IPS DF 6.9 (cell line): ENCODE measurements around the gene EFHC2.

Experiments used
- DNase-seq: peaks from one replicate; pipeline ENCODE4 v3.0.0-alpha.2; 2013; ENCODE audit warnings: low read depth, low spot score
- H3K27ac ChIP-seq: one replicate; pipeline ENCODE4 v1.5.1; 2013; ENCODE audit warnings: low read length, control low read depth
- H3K27me3 ChIP-seq: 2 replicates; pipeline ENCODE4 v1.6.1; 2013; ENCODE audit warnings: mild to moderate bottlenecking, low read length; ENCODE audit not compliant: control insufficient read depth, insufficient read depth
- H3K36me3 ChIP-seq: 2 replicates; pipeline ENCODE4 v1.6.1; 2013; ENCODE audit warnings: low read length; ENCODE audit not compliant: control insufficient read depth, insufficient read depth
- H3K4me1 ChIP-seq: 2 replicates; pipeline ENCODE4 v1.6.1; 2013; ENCODE audit warnings: low read length; ENCODE audit not compliant: control insufficient read depth, insufficient read depth
- H3K4me3 ChIP-seq: 2 replicates; pipeline ENCODE4 v1.5.1; 2013; ENCODE audit warnings: mild to moderate bottlenecking, low read length
- H3K9me3 ChIP-seq: 2 replicates; pipeline ENCODE4 v1.6.1; 2013; ENCODE audit warnings: low read length, inconsistent platforms; ENCODE audit not compliant: control insufficient read depth, insufficient read depth
- WGBS: extraction: QIAGEN DNeasy Blood & Tissue Kit; methylation state at CpG from one replicate; pipeline ENCODE4 v1.1.7; 2013; ENCODE audit warnings: mixed read lengths, missing lambda C conversion rate; ENCODE audit not compliant: insufficient read length, insufficient coverage; 5-methylcytosine and 5-hydroxymethylcytosine counted together

Gene EFHC2

GRCh38 chrX:44303119-44303518 is 40.4 kb downstream of the EFHC2 start:
- H3K36me3 ChIP-seq: no peaks in the 10 kb centered on the region
- H3K4me1 ChIP-seq: no peaks in the 10 kb centered on the region
- no peaks in the 10 kb centered on the region for H3K27me3 ChIP-seq
- no peak for DNase-seq
- H3K4me3 ChIP-seq: no peak overlapping the region
- no peaks in the 10 kb centered on the region for H3K9me3 ChIP-seq
- WGBS: no CpG with 5 or more reads among the region's 2 CpGs
- H3K27ac ChIP-seq: no peak overlapping the region

GRCh38 chrX:44299177-44299576 is 44.3 kb downstream of the EFHC2 start:
- Histone ChIP-seq H3K36me3 (no peaks in the 10 kb centered on the region), H3K9me3 (no peaks in the 10 kb centered on the region)
- no CpG with 5 or more reads among the region's 4 CpGs for WGBS

GRCh38 chrX:44291468-44292092 is 51.9 kb downstream of the EFHC2 start:
- no peak overlapping the region for H3K27ac ChIP-seq
- no peaks in the 10 kb centered on the region for H3K9me3 ChIP-seq
- no peaks in the 10 kb centered on the region for H3K36me3 ChIP-seq
- no peak for DNase-seq
- no peaks in the 10 kb centered on the region for H3K27me3 ChIP-seq
- no peaks in the 10 kb centered on the region for H3K4me1 ChIP-seq
- no peak overlapping the region for H3K4me3 ChIP-seq
- WGBS: no CpG with 5 or more reads among the region's 2 CpGs

More at GRCh38 chrX:44299177-44299576, 44.3 kb downstream of the EFHC2 start:
- H3K4me1 ChIP-seq: no peaks in the 10 kb centered on the region
- H3K4me3 ChIP-seq: no peak overlapping the region
- H3K27ac ChIP-seq: no peak overlapping the region
- no peak for DNase-seq
- no peaks in the 10 kb centered on the region for H3K27me3 ChIP-seq

- no peaks in the 10 kb centered on the region for H3K36me3 ChIP-seq
- no peak overlapping the region for H3K27ac ChIP-seq
- H3K4me1 ChIP-seq: no peaks in the 10 kb centered on the region
- no peak for DNase-seq
- H3K27me3 ChIP-seq: no peaks in the 10 kb centered on the region
- H3K4me3 ChIP-seq: no peak overlapping the region
- H3K9me3 ChIP-seq: no peaks in the 10 kb centered on the region
- no CpG with 5 or more reads among the region's 5 CpGs for WGBS
Measured at GRCh38 chrX:44290718-44291117, 52.8 kb downstream of the EFHC2 start.

- no CpG with 5 or more reads among the region's 10 CpGs for WGBS
- no peak overlapping the region for H3K27ac ChIP-seq
- no peak for DNase-seq
Measured at GRCh38 chrX:44282753-44283152, 60.7 kb downstream of the EFHC2 start.

GRCh38 chrX:44280116-44280515 is 63.4 kb downstream of the EFHC2 start:
- Histone ChIP-seq H3K27me3 (no peaks in the 10 kb centered on the region), H3K4me3 (no peak overlapping the region), H3K36me3 (no peaks in the 10 kb centered on the region), H3K4me1 (no peaks in the 10 kb centered on the region), H3K9me3 (no peaks in the 10 kb centered on the region), H3K27ac (no peak overlapping the region)
- no peak for DNase-seq

More at GRCh38 chrX:44282753-44283152, 60.7 kb downstream of the EFHC2 start:
- Histone ChIP-seq H3K27me3 (no peaks in the 10 kb centered on the region), H3K4me3 (no peak overlapping the region), H3K36me3 (no peaks in the 10 kb centered on the region), H3K4me1 (no peaks in the 10 kb centered on the region), H3K9me3 (no peaks in the 10 kb centered on the region)

- Histone ChIP-seq H3K36me3 (no peaks in the 10 kb centered on the region), H3K4me1 (no peaks in the 10 kb centered on the region), H3K27ac (no peak overlapping the region), H3K27me3 (no peaks in the 10 kb centered on the region), H3K4me3 (no peak overlapping the region), H3K9me3 (no peaks in the 10 kb centered on the region)
- DNase-seq: no peak
Measured at GRCh38 chrX:44274096-44274495, 69.4 kb downstream of the EFHC2 start.

- no peaks in the 10 kb centered on the region for H3K27me3 ChIP-seq
- no CpG with 5 or more reads among the region's 3 CpGs for WGBS
- DNase-seq: no peak
- no peak overlapping the region for H3K4me3 ChIP-seq
- H3K27ac ChIP-seq: no peak overlapping the region
- H3K4me1 ChIP-seq: no peaks in the 10 kb centered on the region
- H3K36me3 ChIP-seq: no peaks in the 10 kb centered on the region
- H3K9me3 ChIP-seq: no peaks in the 10 kb centered on the region
Measured at GRCh38 chrX:44267861-44268260, 75.6 kb downstream of the EFHC2 start.

- Histone ChIP-seq H3K36me3 (no peaks in the 10 kb centered on the region), H3K4me3 (no peak overlapping the region), H3K27me3 (no peaks in the 10 kb centered on the region), H3K9me3 (no peaks in the 10 kb centered on the region), H3K4me1 (no peaks in the 10 kb centered on the region), H3K27ac (no peak overlapping the region)
- DNase-seq: no peak
- WGBS: no CpG with 5 or more reads among the region's 2 CpGs
Measured at GRCh38 chrX:44267116-44267515, 76.4 kb downstream of the EFHC2 start.

- no CpG with 5 or more reads among the region's 2 CpGs for WGBS
- Histone ChIP-seq H3K9me3 (no peaks in the 10 kb centered on the region), H3K4me1 (no peaks in the 10 kb centered on the region), H3K36me3 (no peaks in the 10 kb centered on the region), H3K4me3 (no peak overlapping the region), H3K27ac (no peak overlapping the region), H3K27me3 (no peaks in the 10 kb centered on the region)
- no peak for DNase-seq
Measured at GRCh38 chrX:44265559-44265958, 77.9 kb downstream of the EFHC2 start.

GRCh38 chrX:44264936-44265335 is 78.5 kb downstream of the EFHC2 start:
- no peaks in the 10 kb centered on the region for H3K36me3 ChIP-seq
- H3K4me3 ChIP-seq: no peak overlapping the region
- DNase-seq: no peak
- H3K9me3 ChIP-seq: no peaks in the 10 kb centered on the region
- no peak overlapping the region for H3K27ac ChIP-seq
- H3K27me3 ChIP-seq: no peaks in the 10 kb centered on the region
- H3K4me1 ChIP-seq: no peaks in the 10 kb centered on the region
